Thyroid gland (tissue), 4 donors: Measurements from ENCODE around the gene PGBD5.

Experiments used
- CTCF ChIP-seq, 6 experiments: fragments of 200-600 bp in 3 of 6; fragments of 450-650 bp in 3 of 6; sonication (generic) in 3 of 6; IDR thresholded peaks; one replicate each; pipeline ENCODE4 v1.5.1; 2016 to 2019; ENCODE audit warnings: antibody characterized with exemption in 6 of 6, mild to moderate bottlenecking in 2 of 6, inconsistent platforms in 1 of 6, moderate library complexity in 1 of 6
- POLR2A ChIP-seq, 2 donors: fragments of 450-650 bp; IDR thresholded peaks; one replicate each; pipeline ENCODE4 v1.6.1; 2017; ENCODE audit warnings: antibody characterized with exemption in 2 of 2, mild to moderate bottlenecking in 2 of 2, moderate library complexity in 1 of 2

- TF ChIP-seq CTCF (IDR thresholded peaks at IDR 0.05) (no peak), POLR2A (IDR thresholded peaks at IDR 0.05) (no peak)
These were observed 144.0 kb downstream of the PGBD5 start for GRCh38 chr1:230282157-230282556.
